ENCODE measurements around the gene ATP6V1E1. TPM values are rescaled to one million over a fixed set of nuclear protein-coding genes. Genes with fewer than 3 reads are reported as not detected.

ATP6V1E1 gene
- polyA plus RNA-seq, 3 donors, result 114 to 147 (median 144) TPM

DNA sequence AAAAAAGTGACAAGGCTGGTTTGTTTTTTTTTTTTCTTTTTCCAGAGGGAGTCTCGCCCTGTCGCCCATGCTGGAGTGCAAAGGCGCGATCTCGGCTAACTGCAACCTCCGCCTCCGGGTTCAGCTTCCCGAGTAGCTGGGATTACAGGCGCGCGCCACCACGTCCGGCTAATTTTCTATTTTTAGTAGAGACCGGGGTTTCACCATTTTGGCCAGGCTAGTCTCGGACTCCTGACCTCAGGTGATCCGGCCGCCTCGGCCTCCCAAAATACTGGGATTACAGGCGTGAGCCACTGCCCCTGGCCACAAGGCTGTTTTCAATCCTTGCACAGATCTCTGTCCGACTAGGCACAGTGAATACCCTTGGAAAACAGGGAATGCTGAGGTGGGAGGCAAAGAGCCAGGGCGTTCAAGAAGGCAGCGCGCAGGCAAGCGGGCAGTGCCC is 566 bp downstream of the ATP6V1E1 start:
- Histone ChIP-seq H3K27me3 (ENCODE audit: control insufficient read depth in 2 of 2, insufficient read depth in 2 of 2, low read length in 2 of 2) (no peaks in the 10 kb centered on the region), H3K4me2 (replicated peaks; ENCODE audit: extremely low read depth, low read length, poor library complexity, severe bottlenecking) (peak overlapping the region; percentile 69), H3K4me1 (ENCODE audit: control insufficient read depth in 1 of 2, insufficient read depth in 2 of 2, low read length in 2 of 2) (peaks cover 29 to 30% of the 10 kb centered on the region in 2 donors), H4K20me1 (ENCODE audit: insufficient read depth, low read length) (peaks cover 38% of the 10 kb centered on the region), H3K4me3 (replicated peaks in 1 of 3; ENCODE audit: low read depth in 2 of 3, low read length in 3 of 3) (peak overlapping the region; percentile 67 to 95 (median 94)), H3K9ac (ENCODE audit: insufficient read depth, low read length, poor library complexity, severe bottlenecking) (peak overlapping the region; percentile 95), H3K27ac (ENCODE audit: low read depth in 1 of 2, low read length in 2 of 2) (peak overlapping the region; percentile 93 to 98), H3K9me3 (replicated peaks in 1 of 2; ENCODE audit: control insufficient read depth in 1 of 2, insufficient read depth in 1 of 2, low read length in 2 of 2) (no peaks in the 10 kb centered on the region), H2AFZ (ENCODE audit: insufficient read depth, low read depth, low read length, poor library complexity, severe bottlenecking) (peak overlapping the region; percentile 87), H3K36me3 (replicated peaks in 1 of 2; ENCODE audit: control insufficient read depth in 1 of 2, insufficient read depth in 2 of 2, low read length in 2 of 2) (peaks cover 2 to 23% of the 10 kb centered on the region in 2 donors), H3K79me2 (ENCODE audit: insufficient read depth, low read length) (peaks cover 57% of the 10 kb centered on the region)
- Mint-ChIP-seq H3K9me3 (no peaks in the 10 kb centered on the region), H3K27ac (peak overlapping the region; percentile 97 to 99 (median 98)), H3K36me3 (peaks cover 17 to 22% of the 10 kb centered on the region in 2 donors), H3K4me3 (peak overlapping the region; percentile 90 to 93), H3K4me1 (peaks cover 28% of the 10 kb centered on the region), H3K27me3 (ENCODE audit: low read depth in 3 of 3) (no peaks in the 10 kb centered on the region)
- TF ChIP-seq, protein P1, sequence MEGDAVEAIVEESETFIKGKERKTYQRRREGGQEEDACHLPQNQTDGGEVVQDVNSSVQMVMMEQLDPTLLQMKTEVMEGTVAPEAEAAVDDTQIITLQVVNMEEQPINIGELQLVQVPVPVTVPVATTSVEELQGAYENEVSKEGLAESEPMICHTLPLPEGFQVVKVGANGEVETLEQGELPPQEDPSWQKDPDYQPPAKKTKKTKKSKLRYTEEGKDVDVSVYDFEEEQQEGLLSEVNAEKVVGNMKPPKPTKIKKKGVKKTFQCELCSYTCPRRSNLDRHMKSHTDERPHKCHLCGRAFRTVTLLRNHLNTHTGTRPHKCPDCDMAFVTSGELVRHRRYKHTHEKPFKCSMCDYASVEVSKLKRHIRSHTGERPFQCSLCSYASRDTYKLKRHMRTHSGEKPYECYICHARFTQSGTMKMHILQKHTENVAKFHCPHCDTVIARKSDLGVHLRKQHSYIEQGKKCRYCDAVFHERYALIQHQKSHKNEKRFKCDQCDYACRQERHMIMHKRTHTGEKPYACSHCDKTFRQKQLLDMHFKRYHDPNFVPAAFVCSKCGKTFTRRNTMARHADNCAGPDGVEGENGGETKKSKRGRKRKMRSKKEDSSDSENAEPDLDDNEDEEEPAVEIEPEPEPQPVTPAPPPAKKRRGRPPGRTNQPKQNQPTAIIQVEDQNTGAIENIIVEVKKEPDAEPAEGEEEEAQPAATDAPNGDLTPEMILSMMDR (IDR thresholded peaks at IDR 0.05), result no peak
- DNase-seq, result no peak
- intact Hi-C loops (cut with micrococcal nuclease), result loop anchor here in 1 of 2 donors (2.0 kb wide), 1 partner anchor 149 kb away; no protein-coding TSS in a partner anchor
- 8% methylated on average over 24 of the region's 24 CpGs for WGBS (ENCODE audit: insufficient coverage)

DNA sequence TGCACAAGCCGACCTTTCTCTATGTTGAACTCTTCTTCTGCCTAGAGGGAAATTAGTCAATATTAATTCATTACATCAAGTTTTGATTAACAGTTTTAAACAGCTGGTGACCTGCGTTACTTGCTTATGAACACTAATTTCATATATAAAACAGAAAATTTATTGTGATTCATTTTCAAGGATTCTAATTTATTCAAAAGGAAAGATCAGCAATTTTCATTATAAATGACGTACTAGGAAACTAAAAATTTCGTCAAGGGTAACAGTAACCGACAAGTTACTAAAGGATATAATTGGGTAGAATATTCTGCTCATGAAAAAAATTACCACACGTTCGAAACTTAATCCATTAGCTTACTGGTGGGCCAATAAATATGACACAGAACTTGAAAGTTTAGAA is 15.3 kb downstream of the ATP6V1E1 start:
- Mint-ChIP-seq H3K9me3 (no peaks in the 10 kb centered on the region), H3K27ac (peak overlapping the region in 1 of 7 donors; percentile 27), H3K27me3 (ENCODE audit: low read depth in 3 of 3) (no peaks in the 10 kb centered on the region), H3K4me1 (no peaks in the 10 kb centered on the region), H3K36me3 (peaks cover 52 to 91% of the 10 kb centered on the region in 2 donors), H3K4me3 (no peak overlapping the region)
- H3K9me3 ChIP-seq (replicated peaks in 1 of 2; ENCODE audit: control insufficient read depth in 1 of 2, insufficient read depth in 1 of 2, low read length in 2 of 2), result no peaks in the 10 kb centered on the region
- TF ChIP-seq, protein P1 (IDR thresholded peaks at IDR 0.05), result no peak
- H3K27me3 ChIP-seq (ENCODE audit: control insufficient read depth in 2 of 2, insufficient read depth in 2 of 2, low read length in 2 of 2), result no peaks in the 10 kb centered on the region
- no peak for DNase-seq
- H3K9ac ChIP-seq (ENCODE audit: insufficient read depth, low read length, poor library complexity, severe bottlenecking), result no peak overlapping the region
- peaks cover 91% of the 10 kb centered on the region for H4K20me1 ChIP-seq (ENCODE audit: insufficient read depth, low read length)
- no CpG with 5 or more reads among the region's 7 CpGs for WGBS (ENCODE audit: insufficient coverage)
- intact Hi-C loops (cut with micrococcal nuclease), result loop anchor here in 1 of 2 donors (10.0 kb wide), 1 partner anchor 472 kb away; no protein-coding TSS in a partner anchor
- no peak overlapping the region for H3K4me3 ChIP-seq (replicated peaks in 1 of 3; ENCODE audit: low read depth in 2 of 3, low read length in 3 of 3)
- peaks cover 73% of the 10 kb centered on the region for H3K79me2 ChIP-seq (ENCODE audit: insufficient read depth, low read length)
- H3K36me3 ChIP-seq (replicated peaks in 1 of 2; ENCODE audit: control insufficient read depth in 1 of 2, insufficient read depth in 2 of 2, low read length in 2 of 2), result peaks cover 68 to 88% of the 10 kb centered on the region in 2 donors
- H2AFZ ChIP-seq (ENCODE audit: insufficient read depth, low read depth, low read length, poor library complexity, severe bottlenecking), result no peak overlapping the region
- no peaks in the 10 kb centered on the region for H3K4me1 ChIP-seq (ENCODE audit: control insufficient read depth in 1 of 2, insufficient read depth in 2 of 2, low read length in 2 of 2)
- no peak overlapping the region for H3K4me2 ChIP-seq (replicated peaks; ENCODE audit: extremely low read depth, low read length, poor library complexity, severe bottlenecking)
- H3K27ac ChIP-seq (ENCODE audit: low read depth in 1 of 2, low read length in 2 of 2), result no peak overlapping the region

Data from CD14-positive monocyte (primary cell).